ENCODE data around the gene COX6B1.
"Not testable (repeated sequence)": the region's sequence is repeated elsewhere in the genome, so short reads cannot be mapped to it uniquely, and the experiment has no call there.

COX6B1 gene

DNA sequence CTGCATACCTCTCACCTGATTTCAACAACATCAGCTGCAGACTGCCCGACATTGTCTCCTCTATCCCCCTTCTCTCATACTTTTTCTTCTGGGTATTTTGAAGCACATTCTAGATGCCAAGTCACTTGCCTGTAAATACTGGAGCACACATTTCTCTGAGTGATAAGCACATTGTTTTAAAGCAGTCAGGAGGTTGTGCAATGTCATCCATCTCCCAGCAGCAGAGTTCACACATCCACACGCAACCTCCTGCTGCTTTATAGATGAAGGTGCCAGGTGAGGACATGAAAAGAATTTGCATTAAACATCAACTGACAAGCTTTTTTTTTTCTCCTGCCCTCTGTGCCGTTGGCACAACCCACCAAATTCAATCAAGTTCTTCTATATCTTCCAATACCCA, 23.7 kb downstream of the COX6B1 start:
- no peak overlapping the region for H3K4me3 ChIP-seq (replicated peaks in 1 of 2; ENCODE audit: low read depth in 2 of 2, low read length in 2 of 2)
- TF ChIP-seq, protein P1, sequence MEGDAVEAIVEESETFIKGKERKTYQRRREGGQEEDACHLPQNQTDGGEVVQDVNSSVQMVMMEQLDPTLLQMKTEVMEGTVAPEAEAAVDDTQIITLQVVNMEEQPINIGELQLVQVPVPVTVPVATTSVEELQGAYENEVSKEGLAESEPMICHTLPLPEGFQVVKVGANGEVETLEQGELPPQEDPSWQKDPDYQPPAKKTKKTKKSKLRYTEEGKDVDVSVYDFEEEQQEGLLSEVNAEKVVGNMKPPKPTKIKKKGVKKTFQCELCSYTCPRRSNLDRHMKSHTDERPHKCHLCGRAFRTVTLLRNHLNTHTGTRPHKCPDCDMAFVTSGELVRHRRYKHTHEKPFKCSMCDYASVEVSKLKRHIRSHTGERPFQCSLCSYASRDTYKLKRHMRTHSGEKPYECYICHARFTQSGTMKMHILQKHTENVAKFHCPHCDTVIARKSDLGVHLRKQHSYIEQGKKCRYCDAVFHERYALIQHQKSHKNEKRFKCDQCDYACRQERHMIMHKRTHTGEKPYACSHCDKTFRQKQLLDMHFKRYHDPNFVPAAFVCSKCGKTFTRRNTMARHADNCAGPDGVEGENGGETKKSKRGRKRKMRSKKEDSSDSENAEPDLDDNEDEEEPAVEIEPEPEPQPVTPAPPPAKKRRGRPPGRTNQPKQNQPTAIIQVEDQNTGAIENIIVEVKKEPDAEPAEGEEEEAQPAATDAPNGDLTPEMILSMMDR (IDR thresholded peaks at IDR 0.05; ENCODE audit: low read depth, low read length) = no peak
- DNase-seq (ENCODE audit: low read depth in 2 of 2) = peak; percentile 6 to 45

GRCh38 chr19:35673121-35673804, 25.1 kb downstream of the COX6B1 start:
- TF ChIP-seq, protein P1 (IDR thresholded peaks at IDR 0.05; ENCODE audit: low read depth, low read length) = no peak
- H3K4me3 ChIP-seq (replicated peaks in 1 of 2; ENCODE audit: low read depth in 2 of 2, low read length in 2 of 2) = peak overlapping the region; percentile 41 to 58
- DNase-seq (ENCODE audit: low read depth in 2 of 2) = peak; percentile 58 to 74

- no peak overlapping the region for H3K4me3 ChIP-seq (replicated peaks in 1 of 2; ENCODE audit: low read depth in 2 of 2, low read length in 2 of 2)
- no peak for DNase-seq (ENCODE audit: low read depth in 2 of 2)
- TF ChIP-seq, protein P1 (IDR thresholded peaks at IDR 0.05; ENCODE audit: low read depth, low read length) = no peak
Observed at GRCh38 chr19:35675589-35676140, 27.5 kb downstream of the COX6B1 start.

- H3K4me3 ChIP-seq (replicated peaks in 1 of 2; ENCODE audit: low read depth in 2 of 2, low read length in 2 of 2) = no peak overlapping the region
- TF ChIP-seq, protein P1 (IDR thresholded peaks at IDR 0.05; ENCODE audit: low read depth, low read length) = no peak
- peak in 1 of 2 donors; percentile 8 for DNase-seq (ENCODE audit: low read depth in 2 of 2)
Observed at GRCh38 chr19:35689836-35690235, 41.7 kb downstream of the COX6B1 start.

- DNase-seq (ENCODE audit: low read depth in 2 of 2); H3K4me3 ChIP-seq (replicated peaks in 1 of 2; ENCODE audit: low read depth in 2 of 2, low read length in 2 of 2): not testable (repeated sequence)
Observed at GRCh38 chr19:35691106-35691505, 43.0 kb downstream of the COX6B1 start.

GRCh38 chr19:35692010-35692409, 43.9 kb downstream of the COX6B1 start:
- DNase-seq (ENCODE audit: low read depth in 2 of 2) = no peak
- TF ChIP-seq, protein P1 (IDR thresholded peaks at IDR 0.05; ENCODE audit: low read depth, low read length) = no peak
- H3K4me3 ChIP-seq (replicated peaks in 1 of 2; ENCODE audit: low read depth in 2 of 2, low read length in 2 of 2) = no peak overlapping the region

DNA sequence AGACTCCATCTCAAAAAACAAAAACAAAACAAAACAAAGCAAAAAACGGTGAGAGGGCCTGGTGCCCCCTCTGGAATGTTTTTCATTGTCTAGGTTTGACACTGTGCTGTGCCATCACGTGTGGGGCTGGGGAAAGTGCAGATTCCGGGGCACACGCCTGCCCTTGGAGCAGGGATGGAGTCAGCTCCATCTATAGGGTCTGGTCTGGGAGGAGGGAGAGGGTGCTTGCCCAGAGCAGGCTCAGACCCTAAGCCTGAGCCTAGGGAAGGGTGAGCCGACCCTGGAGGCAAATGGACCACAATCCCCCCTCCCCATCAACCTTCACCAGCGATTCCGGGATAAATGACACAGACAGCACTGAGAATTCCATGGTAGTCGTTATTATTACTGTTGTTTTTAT, 45.3 kb downstream of the COX6B1 start:
- DNase-seq (ENCODE audit: low read depth in 2 of 2) = no peak
- TF ChIP-seq, protein P1 (IDR thresholded peaks at IDR 0.05; ENCODE audit: low read depth, low read length) = no peak
- H3K4me3 ChIP-seq (replicated peaks in 1 of 2; ENCODE audit: low read depth in 2 of 2, low read length in 2 of 2) = no peak overlapping the region

All from cardiac fibroblast (primary cell).